ENCODE measurements around the gene PLCB1.

GRCh38 chr20:8661229-8661952 is 529.3 kb downstream of the PLCB1 start:
- TF ChIP-seq GATA2 (IDR thresholded peaks at IDR 0.05; ENCODE audit: low read depth, low read length) (no peak), GATA3 (IDR thresholded peaks at IDR 0.05; ENCODE audit: low read depth, low read length) (no peak)
